ENCODE results near the gene ARHGEF4. TPM values are rescaled to one million over a fixed set of nuclear protein-coding genes. Genes with fewer than 3 reads are reported as not detected.

The ARHGEF4 gene
- total RNA-seq, 1 donor from 2014 or later, result 1.3 TPM

- DNase-seq (ENCODE audit: low spot score), result no peak
- ATAC-seq, result peak; percentile 16
Measured at GRCh38 chr2:130850788-130851623, 14.3 kb downstream of the ARHGEF4 start.

GRCh38 chr2:130851624-130852382 is 15.1 kb downstream of the ARHGEF4 start:
- ATAC-seq (peak; percentile 45), DNase-seq (ENCODE audit: low spot score) (no peak)

- ATAC-seq, result no peak
- no peak for DNase-seq (ENCODE audit: low spot score)
Measured at GRCh38 chr2:130852521-130853115, 15.9 kb downstream of the ARHGEF4 start.

GRCh38 chr2:130853391-130853790 is 16.7 kb downstream of the ARHGEF4 start:
- ATAC-seq (no peak), DNase-seq (ENCODE audit: low spot score) (no peak)

GRCh38 chr2:130854301-130854700 is 17.6 kb downstream of the ARHGEF4 start:
- ATAC-seq (no peak), DNase-seq (ENCODE audit: low spot score) (no peak)

- ATAC-seq (peak; percentile 68), DNase-seq (ENCODE audit: low spot score) (no peak)
Measured at GRCh38 chr2:130864830-130865800, 28.4 kb downstream of the ARHGEF4 start.

- ATAC-seq (no peak), DNase-seq (ENCODE audit: low spot score) (no peak)
Measured at GRCh38 chr2:130869441-130870160, 32.9 kb downstream of the ARHGEF4 start.

- ATAC-seq, result no peak
- no peak for DNase-seq (ENCODE audit: low spot score)
Measured at GRCh38 chr2:130870161-130870485, 33.4 kb downstream of the ARHGEF4 start.

- ATAC-seq (no peak), DNase-seq (ENCODE audit: low spot score) (no peak)
Measured at GRCh38 chr2:130870779-130871178, 34.1 kb downstream of the ARHGEF4 start.

- no peak for ATAC-seq
- DNase-seq (ENCODE audit: low spot score), result no peak
Measured at GRCh38 chr2:130871843-130872740, 35.4 kb downstream of the ARHGEF4 start.

GRCh38 chr2:130872741-130873125 is 36.0 kb downstream of the ARHGEF4 start:
- DNase-seq (ENCODE audit: low spot score) (no peak), ATAC-seq (no peak)

- peak; percentile 95 for ATAC-seq
- DNase-seq (ENCODE audit: low spot score), result peak; percentile 64
Measured at GRCh38 chr2:130873700-130874346, 37.1 kb downstream of the ARHGEF4 start.

GRCh38 chr2:130874512-130874911 is 37.8 kb downstream of the ARHGEF4 start:
- DNase-seq (ENCODE audit: low spot score), result no peak
- ATAC-seq, result no peak

GRCh38 chr2:130875935-130876334 is 39.2 kb downstream of the ARHGEF4 start:
- no peak for DNase-seq (ENCODE audit: low spot score)
- no peak for ATAC-seq

GRCh38 chr2:130877258-130877657 is 40.5 kb downstream of the ARHGEF4 start:
- ATAC-seq (no peak), DNase-seq (ENCODE audit: low spot score) (no peak)

GRCh38 chr2:130878316-130878715 is 41.6 kb downstream of the ARHGEF4 start:
- no peak for ATAC-seq

GRCh38 chr2:130878933-130879332 is 42.2 kb downstream of the ARHGEF4 start:
- DNase-seq (ENCODE audit: low spot score) (no peak), ATAC-seq (no peak)

More at GRCh38 chr2:130878316-130878715, 41.6 kb downstream of the ARHGEF4 start:
- no peak for DNase-seq (ENCODE audit: low spot score)

GRCh38 chr2:130882111-130882690 is 45.5 kb downstream of the ARHGEF4 start:
- DNase-seq (ENCODE audit: low spot score) (no peak), ATAC-seq (no peak)
